ENCODE measurements around the gene CTBP1. TPM values are rescaled to one million over a fixed set of nuclear protein-coding genes. Genes with fewer than 3 reads are reported as not detected.

Gene CTBP1
- polyA plus RNA-seq, 3 donors: 21.3 to 226 (median 42.1) TPM

DNA sequence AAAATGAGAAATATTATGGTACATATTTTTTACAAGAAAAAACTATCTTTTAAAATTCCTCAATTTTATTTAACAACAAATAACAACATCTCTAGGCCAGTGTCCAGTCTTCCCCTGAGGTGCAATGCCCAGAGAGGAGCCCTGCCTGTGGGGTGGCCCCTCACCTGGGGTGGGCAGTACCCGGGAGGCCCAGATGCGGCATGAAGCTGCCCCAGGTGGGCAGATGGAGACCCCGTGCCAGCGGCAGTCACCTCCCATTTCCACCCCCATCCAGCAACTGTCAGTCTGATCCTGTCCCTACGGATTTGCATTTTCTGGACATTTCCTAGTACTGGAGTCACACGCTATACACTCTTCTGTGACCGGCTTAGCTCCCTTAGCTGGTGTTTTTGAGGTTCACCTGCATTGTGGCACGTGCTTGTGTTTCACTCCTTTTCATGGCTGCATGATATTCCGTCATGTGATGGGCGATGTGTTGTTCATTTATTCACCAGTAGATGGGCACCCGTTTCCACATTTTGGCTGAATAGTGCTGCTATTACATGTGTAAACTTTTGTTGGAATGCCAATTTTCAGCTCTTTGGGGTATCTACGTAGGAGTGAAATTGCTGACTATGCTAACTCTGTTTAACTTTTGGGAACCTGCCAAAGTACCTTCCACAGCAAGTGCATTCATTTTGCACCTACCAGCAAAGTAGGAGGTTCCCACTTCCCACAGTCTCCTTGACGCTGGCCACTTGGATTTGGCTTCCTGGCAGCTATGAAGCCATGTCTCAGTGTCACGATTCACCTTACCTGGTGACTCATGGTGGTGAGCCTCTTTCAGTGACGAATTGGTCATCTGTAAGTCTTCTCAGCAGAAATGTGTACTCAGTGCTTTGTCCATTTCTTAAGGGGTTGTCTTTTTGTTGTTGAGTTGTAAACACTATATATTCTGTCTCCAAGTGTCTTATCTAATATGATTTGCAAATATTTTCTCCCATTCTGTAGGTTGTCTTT is 29.0 kb upstream of the CTBP1 start:
- Mint-ChIP-seq H3K27me3 (ENCODE audit: low read depth in 3 of 3) (peaks cover 0 to 3% (median 3%) of the 10 kb centered on the region in 3 donors), H3K4me3 (no peak overlapping the region), H3K27ac (peak overlapping the region in 2 of 7 donors; percentile 16 to 17), H3K4me1 (peaks cover 5% of the 10 kb centered on the region), H3K9me3 (peaks cover 0 to 11% (median 2%) of the 10 kb centered on the region in 7 donors), H3K36me3 (no peaks in the 10 kb centered on the region)
- H3K27ac ChIP-seq (ENCODE audit: low read depth in 1 of 2, low read length in 2 of 2): no peak overlapping the region
- no peak overlapping the region for H3K4me2 ChIP-seq (replicated peaks; ENCODE audit: extremely low read depth, low read length, poor library complexity, severe bottlenecking)
- no peaks in the 10 kb centered on the region for H3K27me3 ChIP-seq (ENCODE audit: control insufficient read depth in 2 of 2, insufficient read depth in 2 of 2, low read length in 2 of 2)
- intact Hi-C loops (cut with micrococcal nuclease): no loop called here
- H3K4me3 ChIP-seq (replicated peaks in 1 of 3; ENCODE audit: low read depth in 2 of 3, low read length in 3 of 3): no peak overlapping the region
- H4K20me1 ChIP-seq (ENCODE audit: insufficient read depth, low read length): no peaks in the 10 kb centered on the region
- H3K36me3 ChIP-seq (replicated peaks in 1 of 2; ENCODE audit: control insufficient read depth in 1 of 2, insufficient read depth in 2 of 2, low read length in 2 of 2): no peaks in the 10 kb centered on the region
- peak in 1 of 3 donors; percentile 37 for DNase-seq
- H3K9me3 ChIP-seq (replicated peaks in 1 of 2; ENCODE audit: control insufficient read depth in 1 of 2, insufficient read depth in 1 of 2, low read length in 2 of 2): no peaks in the 10 kb centered on the region
- H2AFZ ChIP-seq (ENCODE audit: insufficient read depth, low read depth, low read length, poor library complexity, severe bottlenecking): no peak overlapping the region
- H3K79me2 ChIP-seq (ENCODE audit: insufficient read depth, low read length): no peaks in the 10 kb centered on the region
- 89% methylated on average over 14 of the region's 15 CpGs for WGBS (ENCODE audit: insufficient coverage)
- TF ChIP-seq, protein P1, sequence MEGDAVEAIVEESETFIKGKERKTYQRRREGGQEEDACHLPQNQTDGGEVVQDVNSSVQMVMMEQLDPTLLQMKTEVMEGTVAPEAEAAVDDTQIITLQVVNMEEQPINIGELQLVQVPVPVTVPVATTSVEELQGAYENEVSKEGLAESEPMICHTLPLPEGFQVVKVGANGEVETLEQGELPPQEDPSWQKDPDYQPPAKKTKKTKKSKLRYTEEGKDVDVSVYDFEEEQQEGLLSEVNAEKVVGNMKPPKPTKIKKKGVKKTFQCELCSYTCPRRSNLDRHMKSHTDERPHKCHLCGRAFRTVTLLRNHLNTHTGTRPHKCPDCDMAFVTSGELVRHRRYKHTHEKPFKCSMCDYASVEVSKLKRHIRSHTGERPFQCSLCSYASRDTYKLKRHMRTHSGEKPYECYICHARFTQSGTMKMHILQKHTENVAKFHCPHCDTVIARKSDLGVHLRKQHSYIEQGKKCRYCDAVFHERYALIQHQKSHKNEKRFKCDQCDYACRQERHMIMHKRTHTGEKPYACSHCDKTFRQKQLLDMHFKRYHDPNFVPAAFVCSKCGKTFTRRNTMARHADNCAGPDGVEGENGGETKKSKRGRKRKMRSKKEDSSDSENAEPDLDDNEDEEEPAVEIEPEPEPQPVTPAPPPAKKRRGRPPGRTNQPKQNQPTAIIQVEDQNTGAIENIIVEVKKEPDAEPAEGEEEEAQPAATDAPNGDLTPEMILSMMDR (IDR thresholded peaks at IDR 0.05): peak; percentile 52
- H3K9ac ChIP-seq (ENCODE audit: insufficient read depth, low read length, poor library complexity, severe bottlenecking): no peak overlapping the region
- no peaks in the 10 kb centered on the region for H3K4me1 ChIP-seq (ENCODE audit: control insufficient read depth in 1 of 2, insufficient read depth in 2 of 2, low read length in 2 of 2)

DNA sequence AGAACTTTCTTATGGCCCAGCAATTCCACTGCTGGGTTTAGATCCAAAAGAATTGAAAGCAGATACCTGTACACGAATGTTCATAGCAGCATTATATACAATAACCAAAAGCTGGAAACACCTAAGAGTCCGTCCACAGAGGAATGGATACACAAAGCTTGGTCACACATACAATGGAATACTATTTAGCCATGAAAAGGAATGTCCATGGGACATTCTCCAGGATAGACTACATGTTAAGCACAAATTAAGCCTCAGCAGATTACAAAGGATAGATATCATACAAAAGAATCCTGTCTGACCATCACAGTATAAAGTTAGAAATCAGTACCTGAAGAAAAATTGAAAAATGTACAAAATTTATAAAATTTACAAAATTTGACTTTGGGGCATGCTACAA is 28.1 kb upstream of the CTBP1 start:
- TF ChIP-seq, protein P1 (IDR thresholded peaks at IDR 0.05): no peak
- Mint-ChIP-seq H3K9me3 (peaks cover 0 to 5% (median 2%) of the 10 kb centered on the region in 7 donors), H3K27ac (no peak overlapping the region), H3K4me3 (no peak overlapping the region), H3K36me3 (no peaks in the 10 kb centered on the region), H3K4me1 (peaks cover 5% of the 10 kb centered on the region), H3K27me3 (ENCODE audit: low read depth in 3 of 3) (no peaks in the 10 kb centered on the region)
- Histone ChIP-seq H3K9me3 (replicated peaks in 1 of 2; ENCODE audit: control insufficient read depth in 1 of 2, insufficient read depth in 1 of 2, low read length in 2 of 2) (no peaks in the 10 kb centered on the region), H3K79me2 (ENCODE audit: insufficient read depth, low read length) (no peaks in the 10 kb centered on the region), H3K36me3 (replicated peaks in 1 of 2; ENCODE audit: control insufficient read depth in 1 of 2, insufficient read depth in 2 of 2, low read length in 2 of 2) (no peaks in the 10 kb centered on the region), H3K9ac (ENCODE audit: insufficient read depth, low read length, poor library complexity, severe bottlenecking) (no peak overlapping the region), H3K27me3 (ENCODE audit: control insufficient read depth in 2 of 2, insufficient read depth in 2 of 2, low read length in 2 of 2) (no peaks in the 10 kb centered on the region), H2AFZ (ENCODE audit: insufficient read depth, low read depth, low read length, poor library complexity, severe bottlenecking) (no peak overlapping the region), H3K4me3 (replicated peaks in 1 of 3; ENCODE audit: low read depth in 2 of 3, low read length in 3 of 3) (no peak overlapping the region), H4K20me1 (ENCODE audit: insufficient read depth, low read length) (no peaks in the 10 kb centered on the region), H3K27ac (ENCODE audit: low read depth in 1 of 2, low read length in 2 of 2) (no peak overlapping the region), H3K4me2 (replicated peaks; ENCODE audit: extremely low read depth, low read length, poor library complexity, severe bottlenecking) (no peak overlapping the region), H3K4me1 (ENCODE audit: control insufficient read depth in 1 of 2, insufficient read depth in 2 of 2, low read length in 2 of 2) (no peaks in the 10 kb centered on the region)
- DNase-seq: no peak
- 100% methylated on average over 1 of the region's 2 CpGs for WGBS (ENCODE audit: insufficient coverage)
- intact Hi-C loops (cut with micrococcal nuclease): no loop called here
